ENCODE measurements around the gene BANP.

- TF ChIP-seq POLR2A (IDR thresholded peaks at IDR 0.05; ENCODE audit: low read depth) (no peak), EP300 (IDR thresholded peaks at IDR 0.05) (no peak), CTCF (IDR thresholded peaks at IDR 0.05) (no peak), POLR2AphosphoS5 (IDR thresholded peaks at IDR 0.05) (no peak)
Measured at GRCh38 chr16:88066680-88067529, 115.7 kb downstream of the BANP start.

Measured in esophagus muscularis mucosa (tissue), 4 donors.